H1 (cell line): ENCODE results near the gene SMIM24. TPM values are rescaled to one million over a fixed set of nuclear protein-coding genes. Genes with fewer than 3 reads are reported as not detected.

Experiments
- BACH1 ChIP-seq: IDR thresholded peaks from 2 replicates; pipeline ENCODE4 v1.6.1; 2012; ENCODE audit warnings: low read length, improper control_type of control experiment
- BCL11A ChIP-seq, 2 experiments: IDR thresholded peaks; one replicate each; pipeline ENCODE4 v1.6.1; 2011; ENCODE audit warnings: low read depth in 2 of 2, low read length in 2 of 2, mild to moderate bottlenecking in 2 of 2
- CHD1 ChIP-seq: IDR thresholded peaks from 2 replicates; pipeline ENCODE4 v1.6.1; 2012; ENCODE audit warnings: low read depth, low read length, improper control_type of control experiment
- NRF1 ChIP-seq: IDR thresholded peaks from 2 replicates; pipeline ENCODE4 v1.6.1; 2011; ENCODE audit warnings: mild to moderate bottlenecking, low read depth, low read length, improper control_type of control experiment
- RFX5 ChIP-seq: IDR thresholded peaks from 2 replicates; pipeline ENCODE4 v1.6.1; 2011; ENCODE audit warnings: low read depth, low read length, improper control_type of control experiment, borderline replicate concordance
- polyA plus RNA-seq, 7 experiments: library from polyadenylated mRNA; depleted of rRNA in 3 of 7; stranded (reverse) in 5 of 7; unstranded in 2 of 7; fragments of >200 nt in 5 of 7; fragments of 200-250 nt in 2 of 7; gene quantifications; 1 replicate in 5 of 7; 2 replicates in 1 of 7; 4 replicates in 1 of 7; pipeline versions ENCODE4 v1.2.1 to v1.2.3, GENCODE V29; 2011 to 2013; ENCODE audit warnings: missing spikeins in 2 of 7, mixed read lengths in 2 of 7
- total RNA-seq: library from RNA; stranded (reverse); fragmentation: NEBNext Ultra II Directional; extraction: Animal tissue kit (Norgen Biotek cat#: 25700); gene quantifications from 2 replicates; pipeline ENCODE4 v1.2.1, GENCODE V29; 2021

SMIM24 gene
- total and polyA plus RNA-seq, 2 of the 8 experiments (the other 6 are each of a cell fraction or from before 2014, with no cell fraction given), result 3.8 to 4.5 TPM

GRCh38 chr19:3457528-3458228 is 22.6 kb downstream of the SMIM24 start (continued):
- no peak for TF ChIP-seq BACH1
- no peak for TF ChIP-seq CHD1
- TF ChIP-seq BCL11A (IDR thresholded peaks at IDR 0.05; ENCODE audit: low read depth in 2 of 2, low read length in 2 of 2), result no peak
- no peak for TF ChIP-seq RFX5
- TF ChIP-seq NRF1, result no peak
